Measurements from ENCODE around the gene RNF208. TPM values are rescaled to one million over a fixed set of nuclear protein-coding genes. Genes with fewer than 3 reads are reported as not detected.
A peak's percentile ranks its signal among the peaks of the same experiment; 100 is the strongest.
"Not testable (repeated sequence)": the region's sequence is repeated elsewhere in the genome, so short reads cannot be mapped to it uniquely, and the experiment has no call there.

The RNF208 gene
- total RNA-seq, 1 donor = not detected

DNA sequence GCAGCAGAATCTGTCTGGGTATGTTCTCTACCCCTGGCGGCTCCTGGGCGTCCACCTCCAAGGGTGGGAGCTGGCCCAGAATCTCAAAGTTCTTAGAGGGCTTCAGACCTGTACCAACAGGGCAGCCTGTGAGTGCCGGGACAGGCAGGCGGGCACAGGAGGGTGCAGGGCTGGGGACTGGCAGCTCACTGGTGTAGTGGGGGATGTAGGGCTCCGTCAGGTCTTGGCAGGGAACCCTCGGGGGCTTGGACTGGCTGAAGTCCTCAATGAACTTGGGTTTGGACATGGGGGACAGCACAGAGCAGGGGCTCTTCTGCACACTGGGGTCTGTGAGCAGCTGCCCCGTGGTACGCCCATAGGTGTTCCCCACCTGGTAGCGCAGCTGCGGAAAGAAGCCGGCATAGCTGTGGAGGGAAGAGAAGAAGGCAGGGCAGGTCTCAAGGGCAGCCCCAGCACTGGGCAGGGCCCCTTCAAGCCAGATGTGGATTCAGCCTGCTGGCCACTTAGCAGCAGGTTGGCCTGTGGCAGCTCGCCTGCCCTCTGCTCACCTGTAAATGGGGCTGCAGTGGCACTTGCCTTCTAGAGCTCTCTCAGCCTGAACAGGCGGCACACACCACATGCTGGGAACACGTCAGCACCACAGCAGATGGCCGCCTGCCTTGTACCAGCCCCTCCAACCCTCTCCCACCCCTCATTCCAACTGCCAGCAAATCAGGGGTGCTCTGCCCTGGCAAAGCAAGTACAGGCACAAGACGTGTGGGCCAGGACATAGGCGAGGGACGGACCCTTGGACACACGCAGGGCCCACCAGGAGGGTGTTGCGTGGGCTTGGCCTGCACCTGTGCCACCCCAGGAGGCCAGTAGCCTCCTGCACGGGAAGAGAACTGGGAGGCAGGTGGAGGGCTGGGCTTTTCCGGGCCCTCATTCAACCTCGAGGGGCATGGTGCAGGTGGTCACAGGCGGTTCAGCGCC, 23.7 kb upstream of the RNF208 start:
- peak; percentile 79 for DNase-seq (ENCODE audit: insufficient read length, low spot score, missing footprints)
- Histone ChIP-seq H3K36me3 (ENCODE audit: insufficient read depth, low read length) (peaks cover 20% of the 10 kb centered on the region), H3K4me2 (ENCODE audit: insufficient read depth, low read length) (no peak overlapping the region), H3K4me1 (ENCODE audit: insufficient read depth, low read length) (peaks cover 8% of the 10 kb centered on the region), H3K27ac (ENCODE audit: low read depth, low read length) (no peak overlapping the region), H4K20me1 (ENCODE audit: insufficient read depth, low read length) (peaks cover 31% of the 10 kb centered on the region), H3K4me3 (ENCODE audit: insufficient read depth, low read length) (no peak overlapping the region), H3K79me2 (ENCODE audit: insufficient read depth, low read length) (peaks cover 23% of the 10 kb centered on the region), H3K9me3 (ENCODE audit: low read depth, low read length) (no peaks in the 10 kb centered on the region), H3K27me3 (ENCODE audit: insufficient read depth, low read length) (peaks cover 5% of the 10 kb centered on the region), H2AFZ (ENCODE audit: low read length) (no peak overlapping the region)
- TF ChIP-seq, protein P1, sequence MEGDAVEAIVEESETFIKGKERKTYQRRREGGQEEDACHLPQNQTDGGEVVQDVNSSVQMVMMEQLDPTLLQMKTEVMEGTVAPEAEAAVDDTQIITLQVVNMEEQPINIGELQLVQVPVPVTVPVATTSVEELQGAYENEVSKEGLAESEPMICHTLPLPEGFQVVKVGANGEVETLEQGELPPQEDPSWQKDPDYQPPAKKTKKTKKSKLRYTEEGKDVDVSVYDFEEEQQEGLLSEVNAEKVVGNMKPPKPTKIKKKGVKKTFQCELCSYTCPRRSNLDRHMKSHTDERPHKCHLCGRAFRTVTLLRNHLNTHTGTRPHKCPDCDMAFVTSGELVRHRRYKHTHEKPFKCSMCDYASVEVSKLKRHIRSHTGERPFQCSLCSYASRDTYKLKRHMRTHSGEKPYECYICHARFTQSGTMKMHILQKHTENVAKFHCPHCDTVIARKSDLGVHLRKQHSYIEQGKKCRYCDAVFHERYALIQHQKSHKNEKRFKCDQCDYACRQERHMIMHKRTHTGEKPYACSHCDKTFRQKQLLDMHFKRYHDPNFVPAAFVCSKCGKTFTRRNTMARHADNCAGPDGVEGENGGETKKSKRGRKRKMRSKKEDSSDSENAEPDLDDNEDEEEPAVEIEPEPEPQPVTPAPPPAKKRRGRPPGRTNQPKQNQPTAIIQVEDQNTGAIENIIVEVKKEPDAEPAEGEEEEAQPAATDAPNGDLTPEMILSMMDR (IDR thresholded peaks at IDR 0.05; ENCODE audit: extremely low read depth, low read depth, low read length) = no peak

DNA sequence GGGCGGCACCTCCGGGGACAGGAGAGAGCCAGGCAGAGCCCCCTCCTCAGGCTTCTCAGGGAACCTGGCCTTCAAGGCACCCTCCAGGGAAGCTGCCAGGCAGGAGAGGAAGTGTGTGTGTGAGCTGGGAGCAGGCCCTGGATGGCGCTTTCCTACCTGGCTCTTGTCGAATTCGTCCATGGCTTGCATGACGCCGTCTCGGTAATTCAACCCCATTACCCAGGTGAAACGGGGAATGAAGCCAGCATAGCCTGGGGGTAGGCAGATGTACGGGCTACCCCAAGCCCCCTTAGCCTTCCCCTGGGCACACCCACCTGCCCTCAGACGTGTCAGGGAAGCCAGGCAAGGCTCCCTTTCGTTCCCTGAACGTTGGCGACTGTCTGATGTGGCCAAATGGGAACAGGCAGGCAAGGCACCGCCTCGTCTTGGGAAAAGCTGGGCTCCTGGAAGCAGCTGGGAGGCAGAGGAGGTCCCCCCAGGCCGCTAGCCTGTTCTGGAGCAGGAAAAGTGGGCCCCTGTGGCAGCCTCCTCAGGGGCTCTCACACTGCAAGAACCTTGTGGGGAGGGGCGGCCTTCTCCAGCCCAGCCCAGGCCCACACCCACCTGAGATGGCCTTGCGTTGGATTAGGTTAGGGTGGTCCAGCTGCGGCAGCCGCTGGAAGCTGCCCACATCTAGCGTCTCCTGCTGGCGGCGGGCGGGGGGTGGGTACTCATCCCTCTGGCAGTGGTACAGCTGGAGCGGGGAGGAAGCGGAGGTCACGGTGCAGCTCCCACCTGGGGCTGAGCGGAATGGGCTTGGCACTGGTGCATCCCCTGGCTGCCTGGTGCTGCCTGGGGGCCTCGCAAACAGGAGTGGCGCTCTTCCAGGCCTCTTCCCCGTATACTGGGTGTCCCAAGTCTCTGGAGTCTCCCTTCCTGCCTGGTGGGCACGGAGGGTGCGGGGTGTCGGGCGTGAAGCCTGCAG, 22.7 kb upstream of the RNF208 start:
- TF ChIP-seq, protein P1 (IDR thresholded peaks at IDR 0.05; ENCODE audit: extremely low read depth, low read depth, low read length) = no peak
- peaks cover 23% of the 10 kb centered on the region for H3K79me2 ChIP-seq (ENCODE audit: insufficient read depth, low read length)
- H3K4me1 ChIP-seq (ENCODE audit: insufficient read depth, low read length) = peaks cover 8% of the 10 kb centered on the region
- DNase-seq (ENCODE audit: insufficient read length, low spot score, missing footprints) = peak; percentile 89
- peaks cover 20% of the 10 kb centered on the region for H3K36me3 ChIP-seq (ENCODE audit: insufficient read depth, low read length)
- H3K27me3 ChIP-seq (ENCODE audit: insufficient read depth, low read length) = peaks cover 3% of the 10 kb centered on the region
- H3K9me3 ChIP-seq (ENCODE audit: low read depth, low read length) = no peaks in the 10 kb centered on the region
- H3K27ac ChIP-seq (ENCODE audit: low read depth, low read length) = no peak overlapping the region
- H3K4me2 ChIP-seq (ENCODE audit: insufficient read depth, low read length) = no peak overlapping the region
- H3K4me3 ChIP-seq (ENCODE audit: insufficient read depth, low read length) = no peak overlapping the region
- H2AFZ ChIP-seq (ENCODE audit: low read length) = no peak overlapping the region
- H4K20me1 ChIP-seq (ENCODE audit: insufficient read depth, low read length) = peaks cover 31% of the 10 kb centered on the region

DNA sequence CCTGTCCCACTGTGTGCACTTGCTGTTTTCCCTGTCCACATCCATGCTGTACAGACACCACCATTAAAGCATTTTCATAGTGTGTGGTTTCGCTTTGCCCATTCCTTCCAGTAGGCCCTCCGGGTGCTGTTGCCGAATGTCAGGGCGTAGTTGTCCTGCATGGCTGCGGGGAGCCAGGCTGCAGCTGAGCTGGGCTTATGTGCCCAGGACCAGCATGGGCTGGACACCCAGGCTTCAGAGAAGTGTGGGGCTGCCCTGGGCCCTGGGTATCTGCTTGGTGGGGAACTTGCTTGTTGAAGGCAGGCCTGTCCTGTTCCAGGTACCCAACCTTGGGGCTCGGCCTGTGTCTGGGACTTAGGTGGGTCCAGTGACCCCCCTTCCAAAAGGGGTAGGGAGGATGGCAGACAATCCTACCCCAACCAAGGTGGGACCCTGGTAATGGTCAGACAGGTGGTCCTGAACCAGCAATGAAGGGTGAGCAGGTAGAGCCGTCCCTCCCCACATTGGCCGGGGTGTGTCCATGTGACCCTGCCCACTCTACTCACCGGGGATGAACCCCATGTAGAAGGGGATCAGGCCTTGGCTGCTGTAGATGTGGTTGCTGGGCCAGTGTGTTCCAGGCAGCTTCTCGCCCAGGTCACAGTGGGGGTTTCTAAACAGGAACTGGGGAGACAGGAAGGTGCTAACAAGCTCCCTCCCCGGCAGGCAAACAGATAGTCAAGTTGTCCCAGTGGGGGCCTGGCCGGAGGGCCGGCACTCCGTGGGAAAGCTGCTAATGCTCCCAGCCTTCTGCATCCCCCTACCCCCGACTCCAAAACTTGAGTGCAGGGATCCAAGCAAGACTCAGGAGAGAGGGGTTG, 21.8 kb upstream of the RNF208 start:
- no peak overlapping the region for H2AFZ ChIP-seq (ENCODE audit: low read length)
- TF ChIP-seq, protein P1 (IDR thresholded peaks at IDR 0.05; ENCODE audit: extremely low read depth, low read depth, low read length) = no peak
- no peak overlapping the region for H3K27ac ChIP-seq (ENCODE audit: low read depth, low read length)

DNA sequence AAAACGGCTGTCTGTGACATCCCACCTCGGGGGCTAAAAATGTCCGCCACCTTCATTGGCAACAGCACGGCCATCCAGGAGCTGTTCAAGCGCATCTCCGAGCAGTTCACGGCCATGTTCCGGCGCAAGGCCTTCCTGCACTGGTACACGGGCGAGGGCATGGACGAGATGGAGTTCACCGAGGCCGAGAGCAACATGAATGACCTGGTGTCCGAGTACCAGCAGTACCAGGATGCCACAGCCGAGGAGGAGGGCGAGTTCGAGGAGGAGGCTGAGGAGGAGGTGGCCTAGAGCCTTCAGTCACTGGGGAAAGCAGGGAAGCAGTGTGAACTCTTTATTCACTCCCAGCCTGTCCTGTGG, 21.2 kb upstream of the RNF208 start:
- H3K36me3 ChIP-seq (ENCODE audit: insufficient read depth, low read length) = peaks cover 20% of the 10 kb centered on the region
- H3K4me3 ChIP-seq (ENCODE audit: insufficient read depth, low read length) = peak overlapping the region; percentile 89
- peaks cover 33% of the 10 kb centered on the region for H3K79me2 ChIP-seq (ENCODE audit: insufficient read depth, low read length)
- H3K4me1 ChIP-seq (ENCODE audit: insufficient read depth, low read length); DNase-seq (ENCODE audit: insufficient read length, low spot score, missing footprints); H3K9me3 ChIP-seq (ENCODE audit: low read depth, low read length); H3K27ac ChIP-seq (ENCODE audit: low read depth, low read length); H3K27me3 ChIP-seq (ENCODE audit: insufficient read depth, low read length); H2AFZ ChIP-seq (ENCODE audit: low read length): not testable (repeated sequence)
- H4K20me1 ChIP-seq (ENCODE audit: insufficient read depth, low read length) = peaks cover 31% of the 10 kb centered on the region
- peak overlapping the region; percentile 88 for H3K4me2 ChIP-seq (ENCODE audit: insufficient read depth, low read length)

More for the DNA sequence above, 21.8 kb upstream of the RNF208 start:
- H3K4me2 ChIP-seq (ENCODE audit: insufficient read depth, low read length) = peak overlapping the region; percentile 4
- peaks cover 8% of the 10 kb centered on the region for H3K4me1 ChIP-seq (ENCODE audit: insufficient read depth, low read length)
- DNase-seq (ENCODE audit: insufficient read length, low spot score, missing footprints) = peak; percentile 84
- H3K79me2 ChIP-seq (ENCODE audit: insufficient read depth, low read length) = peaks cover 26% of the 10 kb centered on the region
- H3K36me3 ChIP-seq (ENCODE audit: insufficient read depth, low read length) = peaks cover 20% of the 10 kb centered on the region
- H3K4me3 ChIP-seq (ENCODE audit: insufficient read depth, low read length) = no peak overlapping the region
- H3K9me3 ChIP-seq (ENCODE audit: low read depth, low read length) = no peaks in the 10 kb centered on the region
- no peaks in the 10 kb centered on the region for H3K27me3 ChIP-seq (ENCODE audit: insufficient read depth, low read length)
- H4K20me1 ChIP-seq (ENCODE audit: insufficient read depth, low read length) = peaks cover 31% of the 10 kb centered on the region
